GM12874 (cell line): Measurements from ENCODE around the gene RNF44.

Experiments used
- CTCF ChIP-seq: IDR thresholded peaks from 2 replicates; pipeline ENCODE4 v1.5.1; 2011; ENCODE audit warnings: low read depth, mild to moderate bottlenecking, control low read depth, low read length, moderate library complexity; ENCODE audit not compliant: insufficient read depth

Gene RNF44

GRCh38 chr5:176533894-176534611, 3.1 kb downstream of the RNF44 start:
- TF ChIP-seq CTCF, result no peak

GRCh38 chr5:176533390-176533789, 3.8 kb downstream of the RNF44 start:
- no peak for TF ChIP-seq CTCF

GRCh38 chr5:176532795-176533194, 4.4 kb downstream of the RNF44 start:
- no peak for TF ChIP-seq CTCF

- no peak for TF ChIP-seq CTCF
Measured at GRCh38 chr5:176531902-176532493, 5.2 kb downstream of the RNF44 start.

- no peak for TF ChIP-seq CTCF
Measured at GRCh38 chr5:176530983-176531901, 6.0 kb downstream of the RNF44 start.

GRCh38 chr5:176530393-176530982, 6.7 kb downstream of the RNF44 start:
- TF ChIP-seq CTCF, result no peak

GRCh38 chr5:176529741-176530141, 7.5 kb downstream of the RNF44 start:
- TF ChIP-seq CTCF, result no peak
